ENCODE data around the gene SELENOO.

DNA sequence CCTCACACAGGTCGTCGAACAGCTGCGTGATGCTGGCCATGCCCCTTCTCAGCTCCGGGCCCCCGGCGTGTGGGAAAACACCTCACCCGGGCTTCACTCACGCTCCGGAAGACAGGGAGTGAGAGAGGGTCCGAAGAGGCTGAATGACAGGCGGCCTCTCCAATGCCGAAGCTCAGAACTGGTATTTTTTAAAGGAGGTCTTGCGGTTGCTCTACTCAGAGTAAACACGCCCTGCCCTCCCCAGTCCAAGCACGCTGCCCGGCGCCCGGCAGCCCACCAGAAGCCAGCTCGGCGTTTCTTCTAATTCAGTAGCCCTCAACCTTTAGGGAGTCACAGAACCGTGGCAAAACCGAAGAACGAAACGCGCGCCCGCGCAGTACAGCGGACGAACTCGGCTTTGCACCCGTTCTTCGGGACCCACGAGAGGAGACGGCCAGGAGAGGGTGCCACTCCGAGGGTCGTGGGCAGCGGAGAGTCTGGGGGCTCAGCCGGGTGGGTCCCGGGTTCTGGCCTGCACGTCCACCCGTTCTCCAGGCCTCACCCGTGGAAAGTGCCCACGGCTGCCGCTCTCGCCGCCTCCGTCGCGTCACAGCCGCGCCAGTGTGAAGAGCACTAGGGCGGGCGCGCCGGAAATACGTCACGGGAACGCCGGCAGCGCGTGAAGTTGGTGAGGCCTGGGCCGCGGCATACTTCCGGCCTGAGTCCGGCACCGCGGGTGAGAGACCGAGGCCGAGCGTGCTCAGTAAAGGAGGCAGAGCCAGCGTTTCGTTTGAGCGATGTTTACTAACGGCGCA is 43.8 kb downstream of the SELENOO start, which contains the start of gene TUBGCP6:
- TF ChIP-seq, protein P1, sequence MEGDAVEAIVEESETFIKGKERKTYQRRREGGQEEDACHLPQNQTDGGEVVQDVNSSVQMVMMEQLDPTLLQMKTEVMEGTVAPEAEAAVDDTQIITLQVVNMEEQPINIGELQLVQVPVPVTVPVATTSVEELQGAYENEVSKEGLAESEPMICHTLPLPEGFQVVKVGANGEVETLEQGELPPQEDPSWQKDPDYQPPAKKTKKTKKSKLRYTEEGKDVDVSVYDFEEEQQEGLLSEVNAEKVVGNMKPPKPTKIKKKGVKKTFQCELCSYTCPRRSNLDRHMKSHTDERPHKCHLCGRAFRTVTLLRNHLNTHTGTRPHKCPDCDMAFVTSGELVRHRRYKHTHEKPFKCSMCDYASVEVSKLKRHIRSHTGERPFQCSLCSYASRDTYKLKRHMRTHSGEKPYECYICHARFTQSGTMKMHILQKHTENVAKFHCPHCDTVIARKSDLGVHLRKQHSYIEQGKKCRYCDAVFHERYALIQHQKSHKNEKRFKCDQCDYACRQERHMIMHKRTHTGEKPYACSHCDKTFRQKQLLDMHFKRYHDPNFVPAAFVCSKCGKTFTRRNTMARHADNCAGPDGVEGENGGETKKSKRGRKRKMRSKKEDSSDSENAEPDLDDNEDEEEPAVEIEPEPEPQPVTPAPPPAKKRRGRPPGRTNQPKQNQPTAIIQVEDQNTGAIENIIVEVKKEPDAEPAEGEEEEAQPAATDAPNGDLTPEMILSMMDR (IDR thresholded peaks at IDR 0.05; ENCODE audit: poor library complexity), result peak; percentile 19
- TF ChIP-seq EZH2phosphoT487 (IDR thresholded peaks at IDR 0.05; ENCODE audit: low read depth, severe bottlenecking, unreplicated experiment), result no peak

Data from hepatocyte (in vitro differentiated cells).